ENCODE data around the gene INSYN1. TPM values are rescaled to one million over a fixed set of nuclear protein-coding genes. Genes with fewer than 3 reads are reported as not detected.

The INSYN1 gene
- total and polyA plus RNA-seq, 5 experiments from 2014 or later, result not detected

Other genes starting within 250 kb of the INSYN1 start
- gene NPTN, start 120.0 kb downstream of the INSYN1 start, total RNA-seq, result 10 to 100 TPM; 37.7 to 37.8 TPM
- gene NPTN, start 120.0 kb downstream of the INSYN1 start, polyA plus RNA-seq, result 10 to 100 TPM; 27.9 to 36.6 (median 29.3) TPM
- under 1 TPM; 0.49 to 0.63 TPM for gene CD276, start 69.0 kb downstream of the INSYN1 start, total RNA-seq
- not detected for gene CD276, start 69.0 kb downstream of the INSYN1 start, polyA plus RNA-seq
- gene TBC1D21, start 120.2 kb upstream of the INSYN1 start, total RNA-seq, result not detected
- not detected for gene TBC1D21, start 120.2 kb upstream of the INSYN1 start, polyA plus RNA-seq
- 1 to 10 TPM in 1 of 2 experiments, under 1 TPM in 1; 0.80 to 1.9 TPM for gene LOXL1, start 173.1 kb upstream of the INSYN1 start, total RNA-seq
- 1 to 10 TPM; 1.2 to 2.0 (median 1.3) TPM for gene LOXL1, start 173.1 kb upstream of the INSYN1 start, polyA plus RNA-seq
- gene STOML1, start 238.9 kb upstream of the INSYN1 start, total RNA-seq, result 10 to 100 TPM; 10.4 to 10.8 TPM
- gene STOML1, start 238.9 kb upstream of the INSYN1 start, polyA plus RNA-seq, result 10 to 100 TPM in 2 of 3 donors, 1 to 10 TPM in 1; 9.6 to 15.6 (median 12.6) TPM
- 10 to 100 TPM; 53.1 to 57.9 TPM for gene PML, start 241.4 kb upstream of the INSYN1 start, total RNA-seq
- 10 to 100 TPM; 12.2 to 26.9 (median 19.7) TPM for gene PML, start 241.4 kb upstream of the INSYN1 start, polyA plus RNA-seq